ENCODE measurements around the gene ABCF2. TPM values are rescaled to one million over a fixed set of nuclear protein-coding genes. Genes with fewer than 3 reads are reported as not detected.

ABCF2 gene
- total RNA-seq, 1 donor from 2014 or later, result 47.3 TPM

GRCh38 chr7:151232091-151232916 lies 5.3 kb upstream of the ABCF2 start, which contains the start of gene CHPF2:
Gene CHPF2 (plus strand): TSS chr7:151232483. CDS start chr7:151234012, 1,529 bp downstream.
- Mint-ChIP-seq H3K27ac (peak within 1 kb of the TSS; percentile 96), H3K36me3 (ENCODE audit: low read depth) (peaks cover 29% of the 10 kb centered on the region), H3K4me3 (peak within 1 kb of the TSS; percentile 99), H3K4me1 (peaks cover 35% of the 10 kb centered on the region), H3K9me3 (no peaks in the 10 kb centered on the region), H3K27me3 (no peaks in the 10 kb centered on the region)
- intact Hi-C loops (cut with micrococcal nuclease), result loop anchor here (1.0 to 10.0 kb wide), 8 partner anchors 13 to 1358 kb away; partner anchors contain the start of genes ATP6V0E2, GBX1, NUB1 and TMUB1
- no peak for TF ChIP-seq CTCF (IDR thresholded peaks at IDR 0.05)
- ChIA-PET CTCF (interaction anchor here (1.3 to 2.6 kb wide), 2 partner anchors 12 to 13 kb away, joined by 4 to 11 read pairs; no protein-coding TSS in a partner anchor), POLR2A (interaction anchor here (0.8 to 2.9 kb wide), 7 partner anchors 10 to 288 kb away, joined by 3 to 23 read pairs (median 3); partner anchors contain the start of genes NUB1 and RHEB)
- DNase-seq (peak; percentile 85), ATAC-seq (ENCODE audit: low read depth) (peak; percentile 93)

GRCh38 chr7:151231080-151231479 lies 4.1 kb upstream of the ABCF2 start:
- DNase-seq (no peak), ATAC-seq (ENCODE audit: low read depth) (no peak)
- Mint-ChIP-seq H3K27ac (no peak overlapping the region), H3K4me1 (peaks cover 47% of the 10 kb centered on the region), H3K9me3 (no peaks in the 10 kb centered on the region), H3K4me3 (peak overlapping the region; percentile 99), H3K27me3 (no peaks in the 10 kb centered on the region), H3K36me3 (ENCODE audit: low read depth) (peaks cover 25% of the 10 kb centered on the region)
- no peak for TF ChIP-seq CTCF (IDR thresholded peaks at IDR 0.05)
- intact Hi-C loops (cut with micrococcal nuclease), result loop anchor here (5.0 to 10.0 kb wide), 3 partner anchors 64 to 1356 kb away; partner anchors contain the start of genes ATP6V0E2 and GBX1
- ChIA-PET POLR2A (no interaction called here), CTCF (no interaction called here)

- H3K36me3 Mint-ChIP-seq (ENCODE audit: low read depth), result peaks cover 27% of the 10 kb centered on the region
- no peak overlapping the region for H3K4me3 Mint-ChIP-seq
- ATAC-seq (ENCODE audit: low read depth), result no peak
- TF ChIP-seq CTCF (IDR thresholded peaks at IDR 0.05), result no peak
- no peaks in the 10 kb centered on the region for H3K27me3 Mint-ChIP-seq
- intact Hi-C loops (cut with micrococcal nuclease), result loop anchor here (5.0 to 10.0 kb wide), 4 partner anchors 73 to 1514 kb away; partner anchors contain the start of genes PRKAG2 and ZNF467
- DNase-seq, result no peak
- H3K4me1 Mint-ChIP-seq, result peaks cover 56% of the 10 kb centered on the region
- no peaks in the 10 kb centered on the region for H3K9me3 Mint-ChIP-seq
- no peak overlapping the region for H3K27ac Mint-ChIP-seq
- ChIA-PET POLR2A (no interaction called here), CTCF (no interaction called here)
Measured at GRCh38 chr7:151229249-151229648, 2.2 kb upstream of the ABCF2 start.

GRCh38 chr7:151228024-151228866 lies 1.2 kb upstream of the ABCF2 start:
- H3K4me3 Mint-ChIP-seq, result peak overlapping the region; percentile 99
- H3K36me3 Mint-ChIP-seq (ENCODE audit: low read depth), result peaks cover 35% of the 10 kb centered on the region
- peak overlapping the region; percentile 91 for H3K27ac Mint-ChIP-seq
- no peaks in the 10 kb centered on the region for H3K27me3 Mint-ChIP-seq
- intact Hi-C loops (cut with micrococcal nuclease), result loop anchor here (5.0 to 10.0 kb wide), 4 partner anchors 74 to 1513 kb away; partner anchors contain the start of genes PRKAG2 and ZNF467
- POLR2A ChIA-PET, result interaction anchor here (1.1 to 1.7 kb wide), 3 partner anchors 15 to 23 kb away, joined by 3 to 12 read pairs (median 9); no protein-coding TSS in a partner anchor
- DNase-seq (no peak), ATAC-seq (ENCODE audit: low read depth) (no peak)
- H3K4me1 Mint-ChIP-seq, result peaks cover 46% of the 10 kb centered on the region
- H3K9me3 Mint-ChIP-seq, result no peaks in the 10 kb centered on the region
- CTCF ChIA-PET, result no interaction called here
- TF ChIP-seq CTCF (IDR thresholded peaks at IDR 0.05), result no peak

Data from activated B cell treated with CpG ODN at 0.5 μM for 24 hours (primary cell).